NT2/D1 (cell line): ENCODE measurements around the gene PSME2.

ENCODE experiments used
- SUZ12 ChIP-seq: IDR thresholded peaks from 2 replicates; pipeline ENCODE4 v1.6.1; 2011; ENCODE audit not compliant: insufficient read length, insufficient read depth; ENCODE audit errors: extremely low read depth
- ZNF274 ChIP-seq: IDR thresholded peaks from 2 replicates; pipeline ENCODE4 v1.6.1; 2011; ENCODE audit warnings: mild to moderate bottlenecking, low read depth, low read length

DNA sequence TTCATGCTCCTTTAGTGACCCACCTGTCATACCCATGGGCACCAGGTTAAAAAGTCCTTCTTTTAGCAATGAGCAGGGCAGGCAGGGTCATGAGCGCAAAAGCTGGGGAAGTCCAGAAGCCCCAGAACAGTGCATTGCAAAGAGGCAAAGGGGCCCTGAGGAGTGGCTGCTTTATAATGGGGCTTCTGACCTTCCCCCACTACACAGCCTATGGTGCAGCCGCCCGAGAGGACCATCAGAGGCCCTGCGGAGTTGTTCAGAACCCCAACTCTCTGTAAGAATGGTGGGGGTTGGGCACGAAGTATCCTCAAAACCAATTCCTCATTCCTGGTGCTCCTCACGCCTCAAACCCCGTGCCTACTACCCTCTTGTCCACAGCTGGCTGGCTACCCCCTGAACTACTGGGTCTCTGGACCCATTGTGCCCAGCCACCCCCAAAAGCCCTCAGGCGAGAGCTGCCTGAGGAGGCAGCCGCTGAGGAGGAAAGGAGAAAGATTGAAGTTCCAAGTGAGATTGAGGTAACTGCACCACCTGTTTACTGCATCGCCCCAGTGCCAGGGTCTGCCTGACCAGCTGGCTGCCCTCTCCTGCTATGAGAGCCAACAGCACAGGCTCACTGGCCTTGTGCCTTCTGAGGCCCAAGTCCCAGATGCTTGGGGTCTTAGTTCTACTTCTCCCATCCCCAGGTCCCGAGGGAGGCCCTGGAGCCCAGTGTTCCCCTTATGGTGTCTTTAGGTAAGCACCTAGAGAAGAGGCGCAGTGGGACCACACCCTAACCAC, 32.2 kb upstream of the PSME2 start:
- no peak for TF ChIP-seq ZNF274
- TF ChIP-seq SUZ12, result no peak
